H9 (cell line): ENCODE measurements around the gene TSKU. TPM values are rescaled to one million over a fixed set of nuclear protein-coding genes. Genes with fewer than 3 reads are reported as not detected.

Experiments used
- DNase-seq: peaks from one replicate; pipeline ENCODE4 v3.0.0-alpha.2; 2017
- H2AFZ ChIP-seq: one replicate; pipeline ENCODE4 v1.6.1; 2013; ENCODE audit warnings: mild to moderate bottlenecking, low read length, control low read depth, moderate library complexity
- H2AK5ac ChIP-seq: 2 replicates; pipeline ENCODE4 v1.6.1; 2013; ENCODE audit warnings: low read length, control low read depth, mixed read lengths; ENCODE audit not compliant: insufficient read length
- H2BK120ac ChIP-seq: one replicate; pipeline ENCODE4 v1.6.1; 2013; ENCODE audit warnings: low read depth, mild to moderate bottlenecking, low read length, control low read depth, inconsistent platforms; ENCODE audit not compliant: poor library complexity, severe bottlenecking
- H2BK12ac ChIP-seq: 2 replicates; pipeline ENCODE4 v1.6.1; 2013; ENCODE audit warnings: low read length, control low read depth, mixed read lengths, low read depth; ENCODE audit not compliant: insufficient read length
- H2BK15ac ChIP-seq: 2 replicates; pipeline ENCODE4 v1.6.1; 2013; ENCODE audit warnings: low read depth, low read length, control low read depth
- H2BK20ac ChIP-seq: one replicate; pipeline ENCODE4 v1.6.1; 2013; ENCODE audit warnings: low read depth, mild to moderate bottlenecking, low read length, control low read depth, inconsistent platforms; ENCODE audit not compliant: poor library complexity, severe bottlenecking
- H2BK5ac ChIP-seq: 2 replicates; pipeline ENCODE4 v1.6.1; 2013; ENCODE audit warnings: low read length, control low read depth, mixed read lengths; ENCODE audit not compliant: insufficient read length
- H3K14ac ChIP-seq: 2 replicates; pipeline ENCODE4 v1.6.1; 2013; ENCODE audit warnings: low read length, control low read depth; ENCODE audit not compliant: insufficient read depth
- H3K18ac ChIP-seq: 2 replicates; pipeline ENCODE4 v1.6.1; 2013; ENCODE audit warnings: low read depth, mild to moderate bottlenecking, mixed read lengths, low read length, control low read depth; ENCODE audit not compliant: insufficient read length
- H3K23ac ChIP-seq: 2 replicates; pipeline ENCODE4 v1.6.1; 2013; ENCODE audit warnings: low read length, control low read depth, mixed read lengths, low read depth; ENCODE audit not compliant: insufficient read length
- H3K23me2 ChIP-seq: 2 replicates; pipeline ENCODE4 v1.6.1; 2013; ENCODE audit warnings: low read depth, mild to moderate bottlenecking, mixed read lengths, low read length, control low read depth; ENCODE audit not compliant: insufficient read length, poor library complexity, severe bottlenecking
- H3K27ac ChIP-seq: 2 replicates; pipeline ENCODE4 v1.5.1; 2013; ENCODE audit warnings: low read length, control low read depth, mixed read lengths, low read depth; ENCODE audit not compliant: insufficient read length
- H3K27me3 ChIP-seq: 2 replicates; pipeline ENCODE4 v1.6.1; 2013; ENCODE audit warnings: low read length, control low read depth, inconsistent platforms; ENCODE audit not compliant: insufficient read depth
- H3K4ac ChIP-seq: 2 replicates; pipeline ENCODE4 v1.6.1; 2013; ENCODE audit warnings: low read depth, mild to moderate bottlenecking, control low read depth, inconsistent platforms, low read length, moderate library complexity
- H3K4me1 ChIP-seq: 2 replicates; pipeline ENCODE4 v1.6.1; 2013; ENCODE audit warnings: low read length, control low read depth, inconsistent platforms; ENCODE audit not compliant: insufficient read depth
- H3K4me2 ChIP-seq: 2 replicates; pipeline ENCODE4 v1.6.1; 2013; ENCODE audit warnings: low read length, control low read depth, mixed read lengths; ENCODE audit not compliant: insufficient read length, insufficient read depth
- H3K56ac ChIP-seq: 2 replicates; pipeline ENCODE4 v1.6.1; 2013; ENCODE audit warnings: low read depth, mild to moderate bottlenecking, mixed read lengths, low read length, control low read depth; ENCODE audit not compliant: insufficient read length
- H3K79me1 ChIP-seq: 2 replicates; pipeline ENCODE4 v1.6.1; 2013; ENCODE audit warnings: low read depth, mild to moderate bottlenecking, moderate library complexity, low read length, control low read depth, inconsistent platforms; ENCODE audit not compliant: insufficient read depth, poor library complexity, severe bottlenecking
- H3K79me2 ChIP-seq: 2 replicates; pipeline ENCODE4 v1.6.1; 2013; ENCODE audit warnings: low read length, control low read depth, inconsistent platforms; ENCODE audit not compliant: insufficient read depth
- H3K9ac ChIP-seq: 2 replicates; pipeline ENCODE4 v1.6.1; 2013; ENCODE audit warnings: low read length, control low read depth, mixed read lengths; ENCODE audit not compliant: insufficient read length; ENCODE audit errors: extremely low read depth
- H3K9me3 ChIP-seq: one replicate; pipeline ENCODE4 v1.6.1; 2013; ENCODE audit warnings: low read depth, low read length, inconsistent platforms; ENCODE audit not compliant: control insufficient read depth
- H3T11ph ChIP-seq: one replicate; pipeline ENCODE4 v1.6.1; 2013; ENCODE audit warnings: mild to moderate bottlenecking, low read length, control low read depth, inconsistent platforms
- H4K20me1 ChIP-seq: one replicate; pipeline ENCODE4 v1.6.1; 2013; ENCODE audit not compliant: control insufficient read depth, insufficient read length, insufficient read depth
- H4K5ac ChIP-seq: 2 replicates; pipeline ENCODE4 v1.6.1; 2013; ENCODE audit warnings: low read depth, mild to moderate bottlenecking, mixed read lengths, low read length, control low read depth; ENCODE audit not compliant: insufficient read length
- H4K8ac ChIP-seq: replicated peaks from 2 replicates; pipeline ENCODE4 v1.6.1; 2013; ENCODE audit warnings: low read length, control low read depth, mixed read lengths, low read depth; ENCODE audit not compliant: insufficient read length
- H4K91ac ChIP-seq: 2 replicates; pipeline ENCODE4 v1.6.1; 2013; ENCODE audit warnings: low read depth, mild to moderate bottlenecking, moderate library complexity, mixed read lengths, low read length, control low read depth; ENCODE audit not compliant: insufficient read length
- H3K27ac Mint-ChIP-seq, 3 experiments: 2 replicates in 2 of 3; 3 replicates in 1 of 3; pipeline ENCODE4 v1.8.0; 2020 to 2021; ENCODE audit warnings: mixed read lengths in 3 of 3, mild to moderate bottlenecking in 1 of 3, moderate library complexity in 1 of 3
- H3K27me3 Mint-ChIP-seq: 2 replicates; pipeline ENCODE4 v1.8.0; 2021; ENCODE audit warnings: low read depth, mild to moderate bottlenecking, moderate library complexity, mixed read lengths
- H3K36me3 Mint-ChIP-seq, 3 experiments: 2 replicates in 2 of 3; 3 replicates in 1 of 3; pipeline ENCODE4 v1.8.0; 2020 to 2021; ENCODE audit warnings: low read depth in 3 of 3, mixed read lengths in 3 of 3; ENCODE audit not compliant: insufficient read depth in 1 of 3
- H3K4me1 Mint-ChIP-seq, 2 experiments: 2 replicates each; pipeline ENCODE4 v1.8.0; 2020; ENCODE audit warnings: mixed read lengths in 2 of 2
- H3K4me3 Mint-ChIP-seq, 2 experiments: 2 replicates in 1 of 2; 3 replicates in 1 of 2; pipeline ENCODE4 v1.8.0; 2020 to 2021; ENCODE audit warnings: mild to moderate bottlenecking in 2 of 2, mixed read lengths in 2 of 2, moderate library complexity in 1 of 2
- H3K9me3 Mint-ChIP-seq, 2 experiments: 2 replicates in 1 of 2; 3 replicates in 1 of 2; pipeline ENCODE4 v1.8.0; 2020; ENCODE audit warnings: mild to moderate bottlenecking in 2 of 2, mixed read lengths in 2 of 2, moderate library complexity in 1 of 2
- CTCF ChIP-seq: fragments of 200-600 bp; sonication (generic); conservative IDR thresholded peaks from 3 replicates; pipeline ENCODE4 v1.8.0; 2021; ENCODE audit warnings: antibody characterized with exemption, mild to moderate bottlenecking
- WGBS: extraction: QIAGEN DNeasy Blood & Tissue Kit; methylation state at CpG from one replicate; pipeline ENCODE4 v1.1.7; 2013; ENCODE audit warnings: missing lambda C conversion rate, low lambda C conversion rate, mixed read lengths; ENCODE audit not compliant: insufficient read length; ENCODE audit errors: extremely low coverage; 5-methylcytosine and 5-hydroxymethylcytosine counted together
- total RNA-seq: library from RNA; stranded (reverse); gene quantifications from 2 replicates; pipeline ENCODE4 v1.2.1, GENCODE V29; 2021

Gene TSKU
- total RNA-seq, 1 experiment from 2014 or later, result 25.4 TPM

DNA sequence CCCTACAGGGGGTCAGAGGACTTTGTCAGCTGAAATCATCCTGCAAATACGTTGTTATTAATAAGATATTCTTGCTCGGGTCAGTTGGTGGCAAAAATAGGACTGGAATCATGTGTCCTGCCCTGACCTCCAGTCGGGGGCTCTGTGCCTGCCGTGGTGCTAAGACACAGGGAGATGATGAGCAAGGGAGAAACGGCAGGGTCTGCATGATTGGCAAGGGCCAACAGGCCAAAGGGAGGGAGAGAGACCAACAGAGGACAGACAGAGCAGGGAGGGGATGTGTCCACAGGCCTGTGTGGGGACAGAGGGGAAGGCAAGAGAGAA lies 10.4 kb upstream of the TSKU start:
- no peak overlapping the region for H2BK20ac ChIP-seq
- Mint-ChIP-seq H3K4me3 (no peak overlapping the region), H3K4me1 (peaks cover 48 to 56% of the 10 kb centered on the region in 2 experiments), H3K36me3 (peaks cover 18 to 36% (median 28%) of the 10 kb centered on the region in 3 experiments), H3K27ac (peak overlapping the region in 1 of 3 experiments; percentile 35; a peak in 3 of 7 replicates), H3K9me3 (peaks cover 34 to 36% of the 10 kb centered on the region in 2 experiments), H3K27me3 (peaks cover 10% of the 10 kb centered on the region)
- H3K4me2 ChIP-seq, result no peak overlapping the region
- H4K8ac ChIP-seq, result no peak overlapping the region
- H2AFZ ChIP-seq, result no peak overlapping the region
- no peak overlapping the region for H2AK5ac ChIP-seq
- WGBS, result no CpG with 5 or more reads among the region's 5 CpGs
- H4K91ac ChIP-seq, result no peak overlapping the region
- no peak overlapping the region for H3K14ac ChIP-seq
- no peak overlapping the region for H2BK15ac ChIP-seq
- no peaks in the 10 kb centered on the region for H4K20me1 ChIP-seq
- H3K23me2 ChIP-seq, result no peaks in the 10 kb centered on the region
- no peak overlapping the region for H3K9ac ChIP-seq
- no peak overlapping the region for H3K4ac ChIP-seq
- H3K18ac ChIP-seq, result no peak overlapping the region
- no peak overlapping the region for H3T11ph ChIP-seq
- peaks cover 2% of the 10 kb centered on the region for H3K4me1 ChIP-seq
- no peak overlapping the region for H3K27ac ChIP-seq
- no peak overlapping the region for H3K56ac ChIP-seq
- H3K27me3 ChIP-seq, result no peaks in the 10 kb centered on the region
- no peak overlapping the region for H2BK12ac ChIP-seq
- H4K5ac ChIP-seq, result no peak overlapping the region
- H3K79me1 ChIP-seq, result no peaks in the 10 kb centered on the region
- H3K23ac ChIP-seq, result no peak overlapping the region
- no peaks in the 10 kb centered on the region for H3K79me2 ChIP-seq
- no peak overlapping the region for H2BK5ac ChIP-seq
- H2BK120ac ChIP-seq, result no peak overlapping the region
- peaks cover 5% of the 10 kb centered on the region for H3K9me3 ChIP-seq
- no peak for DNase-seq
- TF ChIP-seq CTCF, result no peak
